Frontal cortex (tissue), 4 donors: Measurements from ENCODE around the gene CDH16. TPM values are rescaled to one million over a fixed set of nuclear protein-coding genes. Genes with fewer than 3 reads are reported as not detected.

Source experiments
- DNase-seq, 2 donors: peaks; one replicate each; pipeline ENCODE4 v3.0.0; 2012; ENCODE audit warnings: low spot score in 2 of 2
- FAIRE-seq: peaks from 2 replicates; lab custom pipeline; 2012; peaks lifted over from hg19 to GRCh38; lab: Jason Lieb, UNC
- total RNA-seq: library from RNA; depleted of rRNA; stranded (reverse); fragments of >200 nt; gene quantifications from one replicate; pipeline ENCODE4 v1.2.3, GENCODE V29; 2014
- donor health status: control.
- donor health status: control.
- donor health status: control.

CDH16 gene
- total RNA-seq, 1 donor from 2014 or later: not detected

DNA sequence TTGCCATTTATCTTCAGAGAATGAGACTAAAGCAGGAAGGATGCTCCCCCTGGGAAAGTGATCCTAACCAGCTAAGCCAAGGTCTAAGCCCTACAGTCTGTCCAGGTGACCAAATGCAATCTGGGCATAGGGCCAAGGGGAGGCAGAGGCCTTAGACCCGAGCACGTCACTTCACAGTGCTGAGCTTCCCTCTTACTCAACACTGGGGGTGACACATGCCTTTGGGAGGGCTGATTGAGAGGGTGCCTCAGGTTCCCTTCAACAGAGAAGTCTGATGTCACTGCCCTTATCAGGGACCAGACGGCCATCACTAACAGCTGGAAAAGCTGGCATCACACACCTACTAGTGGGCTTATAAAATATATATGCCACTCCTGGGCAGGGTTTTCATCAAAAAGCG is 11.5 kb upstream of the CDH16 start:
- FAIRE-seq: no peak

DNA sequence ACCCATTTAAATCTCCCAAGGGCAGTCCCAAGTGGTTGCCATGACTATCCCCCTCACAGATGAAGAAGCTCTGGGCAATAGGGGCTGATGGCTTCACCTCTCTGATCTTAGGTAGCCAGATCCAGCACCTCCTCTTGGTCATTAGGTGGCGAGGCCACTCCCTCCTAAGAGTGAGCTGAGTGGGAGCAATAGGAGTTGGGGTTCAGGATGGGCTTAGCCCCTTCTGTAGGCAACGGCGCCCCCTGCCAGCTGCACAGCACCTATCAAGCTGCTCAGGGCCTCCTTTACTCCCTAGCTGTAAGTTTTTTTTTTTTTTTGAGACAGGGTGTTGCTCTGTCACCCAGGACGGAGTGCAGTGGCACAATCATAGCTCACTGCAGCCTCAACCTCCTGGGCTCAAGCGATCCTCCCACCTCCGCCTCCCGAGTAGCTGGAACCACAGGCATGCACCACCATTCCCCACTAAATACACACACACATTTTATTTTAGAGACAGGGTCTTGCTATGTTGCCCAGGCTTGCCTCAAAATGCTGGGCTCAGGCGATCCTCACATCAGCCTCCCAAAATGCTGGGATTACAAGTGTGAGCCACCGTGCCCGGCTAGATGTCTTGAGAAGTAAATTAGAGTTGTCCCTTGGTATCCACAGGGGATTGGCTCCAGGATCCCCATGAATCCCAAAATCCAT is 10.2 kb upstream of the CDH16 start:
- FAIRE-seq: no peak
- DNase-seq: no peak

More for the DNA sequence above, 11.5 kb upstream of the CDH16 start:
- DNase-seq: no peak

DNA sequence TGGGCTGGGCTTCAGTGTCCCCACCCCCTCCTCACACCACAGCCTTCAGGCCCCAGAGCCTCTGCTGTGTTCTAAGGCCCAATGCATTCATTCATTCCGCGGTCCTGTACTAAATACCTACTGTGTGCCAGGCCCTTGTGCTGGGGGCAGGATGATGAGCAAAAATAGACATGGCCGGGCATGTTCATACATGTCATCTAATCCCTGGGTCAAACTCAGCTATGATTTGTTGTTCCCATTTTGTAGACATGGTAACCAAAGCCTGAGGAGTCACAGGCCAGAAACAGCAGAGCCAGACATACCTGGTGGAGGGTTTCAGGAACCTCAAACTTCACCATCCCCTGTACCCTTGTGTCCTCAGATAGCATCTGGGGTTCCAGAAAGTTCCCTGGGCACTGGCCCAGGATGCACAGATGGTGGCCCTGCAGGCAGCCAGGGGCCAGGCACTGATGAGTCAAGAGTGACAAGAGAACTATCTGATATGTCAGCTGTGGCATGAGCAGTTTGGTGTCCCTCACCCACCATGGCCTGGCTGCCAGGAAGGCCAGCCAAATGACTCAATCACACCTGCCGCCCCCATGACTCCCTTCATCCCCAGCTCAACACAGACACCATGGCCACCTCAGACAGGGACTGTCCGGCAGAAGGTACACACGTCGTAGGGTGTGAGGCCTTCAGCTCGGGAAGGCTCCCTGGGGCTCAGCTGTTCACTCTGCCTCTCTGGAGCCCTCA is 9.4 kb upstream of the CDH16 start:
- no peak for FAIRE-seq
- no peak for DNase-seq

- no peak for FAIRE-seq
- DNase-seq: no peak
These were observed 8.3 kb upstream of the CDH16 start for GRCh38 chr16:66926961-66927436.

- FAIRE-seq (no peak), DNase-seq (no peak)
These were observed 7.7 kb upstream of the CDH16 start for GRCh38 chr16:66926171-66926947.

DNA sequence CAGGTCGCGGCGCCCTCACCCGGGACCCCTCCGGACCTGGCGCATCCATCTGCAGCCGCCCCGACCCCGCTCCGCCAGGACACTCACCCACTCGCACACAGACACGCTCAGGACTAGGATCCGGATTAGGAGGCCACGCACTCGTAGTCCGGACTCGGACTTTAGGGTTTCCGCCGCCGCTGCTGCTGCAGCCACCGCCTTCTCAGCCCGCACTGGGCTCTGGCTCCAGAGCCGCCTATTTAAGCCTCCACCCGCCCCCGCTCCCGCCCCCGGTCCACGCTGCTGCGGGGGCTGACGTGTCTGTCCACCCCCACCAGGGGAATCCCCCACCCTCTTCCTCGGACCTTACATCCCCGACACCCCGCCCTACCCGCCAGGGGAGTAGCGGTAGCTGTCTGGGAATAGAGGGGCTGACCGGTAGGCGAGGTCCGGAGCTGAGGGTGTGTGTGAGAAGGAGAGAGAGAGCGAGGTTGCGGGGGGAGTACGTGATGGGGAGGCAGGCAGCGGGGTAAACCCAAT is 6.7 kb upstream of the CDH16 start, which contains the start of gene RRAD:
Gene RRAD (minus strand): TSS at position 214 of the 519 bp plus-strand sequence. CDS start 356 bp downstream, outside the sequence.
- FAIRE-seq (no peak), DNase-seq (peak in 1 of 2 donors; percentile 75)

DNA sequence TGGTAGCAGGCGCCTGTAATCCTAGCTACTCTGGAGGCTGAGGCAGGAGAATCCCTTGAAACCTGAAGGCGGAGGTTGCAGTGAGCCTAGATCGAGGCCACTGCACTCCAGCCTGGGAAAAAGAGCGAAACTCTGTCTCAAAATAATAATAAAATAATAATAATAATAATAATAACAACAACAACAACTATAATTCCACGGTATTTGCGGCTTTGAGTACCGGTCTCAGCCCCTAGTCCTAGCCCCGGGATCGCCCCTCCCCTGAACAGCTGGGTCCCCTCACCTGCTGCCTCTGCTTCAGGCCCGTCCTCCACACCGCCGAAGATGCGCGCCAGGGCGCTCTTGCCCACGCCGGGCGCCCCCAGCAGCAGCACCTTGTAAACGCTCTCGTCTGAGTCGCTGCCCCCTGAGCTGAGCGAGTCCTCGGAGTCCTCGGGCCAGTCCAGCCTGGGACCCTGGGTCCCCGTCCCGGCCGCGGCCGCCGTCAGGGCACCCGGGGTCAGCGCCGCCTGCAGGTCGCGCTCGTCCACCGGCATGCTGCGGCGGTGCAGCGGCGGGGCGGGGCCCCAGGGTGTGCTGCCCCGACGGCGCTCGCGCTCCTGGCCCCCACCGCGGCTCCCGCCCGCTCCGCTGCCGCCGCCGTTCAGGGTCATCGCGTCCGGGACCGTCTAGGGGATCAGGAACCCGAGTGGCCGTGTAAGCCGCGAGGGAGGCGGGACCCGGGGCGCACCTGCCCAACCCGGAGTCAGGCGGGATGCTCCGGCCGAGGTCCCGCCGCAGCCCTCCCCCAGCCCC is 6.0 kb upstream of the CDH16 start:
- FAIRE-seq (no peak), DNase-seq (peak in 1 of 2 donors; percentile 68)

GRCh38 chr16:66923866-66924265 is 5.2 kb upstream of the CDH16 start:
- no peak for FAIRE-seq
- no peak for DNase-seq

- FAIRE-seq (no peak), DNase-seq (peak in 1 of 2 donors; percentile 71)
These were observed 4.6 kb upstream of the CDH16 start for GRCh38 chr16:66923247-66923731.

- DNase-seq: no peak
- no peak for FAIRE-seq
These were observed 3.2 kb upstream of the CDH16 start for GRCh38 chr16:66921729-66922450.

- FAIRE-seq: no peak
- DNase-seq: no peak
These were observed 2.4 kb upstream of the CDH16 start for GRCh38 chr16:66920924-66921680.

GRCh38 chr16:66920299-66920590 is 1.6 kb upstream of the CDH16 start:
- DNase-seq: no peak
- FAIRE-seq: no peak

DNA sequence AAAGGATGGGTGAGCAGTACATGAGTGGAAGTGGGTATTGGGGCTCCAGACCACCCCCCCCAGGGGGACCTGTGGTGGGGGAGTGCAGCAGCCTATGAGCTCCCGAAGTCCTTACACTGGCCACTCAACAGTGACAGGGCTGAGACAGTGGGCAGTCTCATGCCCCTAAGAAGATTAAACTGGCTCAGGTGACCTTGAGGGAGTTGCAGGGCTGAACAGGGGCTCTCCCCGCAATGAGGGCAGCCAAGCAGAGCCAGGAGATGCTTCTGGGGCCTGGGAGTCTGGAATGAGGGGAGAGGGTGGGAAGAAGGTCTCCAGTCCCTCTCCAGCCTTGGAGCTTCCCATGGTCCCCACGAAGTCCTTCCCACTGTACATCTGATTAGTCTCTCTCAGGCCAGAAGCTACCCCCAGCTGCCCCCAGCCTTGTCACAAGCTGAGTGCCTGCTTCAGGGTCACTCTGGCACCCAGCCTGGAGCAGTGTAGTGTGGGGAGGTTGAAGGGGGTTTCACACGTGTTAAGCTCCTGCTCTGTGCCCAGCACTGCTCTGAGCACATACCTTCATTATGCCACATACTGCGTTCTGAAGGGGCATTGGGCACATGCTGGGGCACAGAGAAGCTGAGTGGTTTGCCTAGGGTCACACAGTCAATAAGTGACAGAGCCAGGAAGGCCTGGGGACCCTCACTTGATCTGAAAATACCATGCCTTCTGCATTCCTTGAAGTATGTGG is 1.0 kb upstream of the CDH16 start:
- FAIRE-seq (no peak), DNase-seq (no peak)

DNA sequence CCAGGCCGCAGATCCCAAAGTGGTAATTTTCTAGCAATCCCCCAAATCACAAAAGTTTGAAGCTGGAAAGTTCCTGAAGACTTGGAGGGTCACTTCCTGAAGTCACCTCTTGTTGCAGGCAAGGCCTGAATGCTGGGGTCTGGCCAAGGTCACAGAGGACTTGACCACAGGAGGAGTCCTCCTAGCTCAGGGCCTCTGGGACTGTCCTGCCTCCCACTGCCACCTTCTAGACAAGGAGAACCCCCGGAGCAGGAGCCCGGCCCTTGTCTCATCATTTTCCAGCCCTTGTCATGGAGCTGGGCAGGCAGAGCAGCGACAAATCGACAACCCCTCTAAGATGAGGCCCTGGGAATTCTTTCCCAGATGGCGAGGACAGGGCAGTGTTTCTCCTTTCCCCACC is 330 bp downstream of the CDH16 start:
- FAIRE-seq (no peak), DNase-seq (no peak)

DNA sequence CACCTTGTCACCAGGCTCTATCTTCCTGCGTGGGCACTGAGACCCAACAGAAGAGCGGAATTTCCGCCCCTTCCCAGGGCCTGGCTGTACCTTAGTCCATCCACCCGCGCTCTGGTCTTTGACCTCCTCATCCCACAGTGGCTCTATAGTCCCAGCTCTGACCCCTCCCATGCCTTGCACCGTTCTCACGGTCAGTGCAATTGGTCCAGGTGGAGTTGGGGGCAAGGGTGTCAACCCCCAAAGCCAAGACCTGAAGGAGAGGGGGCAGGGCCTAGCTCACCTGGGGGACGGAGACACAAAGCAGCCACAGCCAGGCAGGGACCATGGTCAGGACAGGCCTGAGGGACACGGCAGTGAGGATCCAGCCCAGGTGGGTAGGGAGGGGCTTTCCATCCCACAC is 944 bp downstream of the CDH16 start:
- FAIRE-seq: no peak
- no peak for DNase-seq

DNA sequence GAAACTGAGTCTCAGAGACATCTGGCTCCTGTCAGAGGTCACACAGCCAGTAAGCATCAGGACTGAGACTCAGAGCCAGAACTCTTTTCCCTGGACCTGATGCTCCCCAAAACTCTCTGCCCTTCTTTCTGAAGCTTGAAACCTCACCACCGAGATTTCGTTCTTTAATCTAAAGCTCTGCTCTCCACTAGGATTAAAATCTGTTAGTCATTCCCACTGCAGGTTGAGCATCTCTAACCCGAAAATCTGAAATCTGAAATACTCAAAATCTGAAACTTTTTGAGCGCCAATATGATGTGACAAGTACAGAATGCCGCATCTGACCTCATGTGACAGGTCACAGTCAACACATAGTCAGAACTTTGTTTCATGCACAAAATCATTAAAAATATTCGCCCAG is 2.2 kb downstream of the CDH16 start:
- no peak for FAIRE-seq

GRCh38 chr16:66915041-66915440 is 3.6 kb downstream of the CDH16 start:
- FAIRE-seq: no peak

More for the DNA sequence above, 2.2 kb downstream of the CDH16 start:
- no peak for DNase-seq

More at GRCh38 chr16:66915041-66915440, 3.6 kb downstream of the CDH16 start:
- DNase-seq: no peak
